Mesendoderm (in vitro differentiated cells): ENCODE data around the gene UGT1A9.

Experiments used
- DNase-seq: peaks from one replicate; pipeline ENCODE4 v3.0.0; 2013
- H2AK5ac ChIP-seq: 2 replicates; pipeline ENCODE4 v1.6.1; 2013; ENCODE audit warnings: low read length, inconsistent platforms
- H2BK120ac ChIP-seq: 2 replicates; pipeline ENCODE4 v1.6.1; 2013; ENCODE audit warnings: low read depth, mild to moderate bottlenecking, low read length, moderate library complexity, mixed read lengths
- H2BK15ac ChIP-seq: replicated peaks from 2 replicates; pipeline ENCODE4 v1.6.1; 2013; ENCODE audit warnings: low read depth, mild to moderate bottlenecking, moderate library complexity
- H2BK5ac ChIP-seq: 2 replicates; pipeline ENCODE4 v1.6.1; 2013; ENCODE audit warnings: low read length, inconsistent platforms
- H3K18ac ChIP-seq: 2 replicates; pipeline ENCODE4 v1.6.1; 2013; ENCODE audit warnings: mild to moderate bottlenecking, low read length, mixed read lengths
- H3K23ac ChIP-seq: one replicate; pipeline ENCODE4 v1.6.1; 2013; ENCODE audit warnings: low read length
- H3K27ac ChIP-seq: 2 replicates; pipeline ENCODE4 v1.5.1; 2013; ENCODE audit warnings: low read depth, mild to moderate bottlenecking, inconsistent platforms, low read length, moderate library complexity
- H3K27me3 ChIP-seq: 2 replicates; pipeline ENCODE4 v1.6.1; 2013; ENCODE audit warnings: low read length, control low read depth, mild to moderate bottlenecking, inconsistent platforms; ENCODE audit not compliant: insufficient read depth, poor library complexity
- H3K36me3 ChIP-seq: 2 replicates; pipeline ENCODE4 v1.6.1; 2013; ENCODE audit warnings: low read length, inconsistent platforms; ENCODE audit not compliant: control insufficient read depth, insufficient read depth
- H3K4ac ChIP-seq: one replicate; pipeline ENCODE4 v1.6.1; 2013; ENCODE audit warnings: low read depth, mild to moderate bottlenecking, low read length, moderate library complexity
- H3K4me1 ChIP-seq: 2 replicates; pipeline ENCODE4 v1.6.1; 2013; ENCODE audit warnings: low read depth, low read length, inconsistent platforms; ENCODE audit not compliant: control insufficient read depth
- H3K4me2 ChIP-seq: 2 replicates; pipeline ENCODE4 v1.6.1; 2013; ENCODE audit warnings: low read length
- H3K4me3 ChIP-seq: 2 replicates; pipeline ENCODE4 v1.5.1; 2013; ENCODE audit warnings: mild to moderate bottlenecking, low read length
- H3K56ac ChIP-seq: one replicate; pipeline ENCODE4 v1.6.1; 2013; ENCODE audit warnings: low read length
- H3K79me1 ChIP-seq: 2 replicates; pipeline ENCODE4 v1.6.1; 2013; ENCODE audit warnings: low read length, inconsistent platforms
- H3K79me2 ChIP-seq: 2 replicates; pipeline ENCODE4 v1.6.1; 2013; ENCODE audit warnings: mild to moderate bottlenecking, low read length; ENCODE audit not compliant: control insufficient read depth, insufficient read depth
- H3K9ac ChIP-seq: 2 replicates; pipeline ENCODE4 v1.6.1; 2013; ENCODE audit warnings: low read length, inconsistent platforms
- H4K5ac ChIP-seq: one replicate; pipeline ENCODE4 v1.6.1; 2013; ENCODE audit warnings: low read length
- H4K8ac ChIP-seq: one replicate; pipeline ENCODE4 v1.6.1; 2013; ENCODE audit warnings: low read depth, mild to moderate bottlenecking, control low read depth, low read length, moderate library complexity
- WGBS: extraction: QIAGEN DNeasy Blood & Tissue Kit; methylation state at CpG from one replicate; pipeline ENCODE4 v1.1.7; 2013; ENCODE audit warnings: low lambda C conversion rate, missing lambda C conversion rate; ENCODE audit not compliant: insufficient coverage; ENCODE audit errors: extremely low coverage; 5-methylcytosine and 5-hydroxymethylcytosine counted together

The UGT1A9 gene

DNA sequence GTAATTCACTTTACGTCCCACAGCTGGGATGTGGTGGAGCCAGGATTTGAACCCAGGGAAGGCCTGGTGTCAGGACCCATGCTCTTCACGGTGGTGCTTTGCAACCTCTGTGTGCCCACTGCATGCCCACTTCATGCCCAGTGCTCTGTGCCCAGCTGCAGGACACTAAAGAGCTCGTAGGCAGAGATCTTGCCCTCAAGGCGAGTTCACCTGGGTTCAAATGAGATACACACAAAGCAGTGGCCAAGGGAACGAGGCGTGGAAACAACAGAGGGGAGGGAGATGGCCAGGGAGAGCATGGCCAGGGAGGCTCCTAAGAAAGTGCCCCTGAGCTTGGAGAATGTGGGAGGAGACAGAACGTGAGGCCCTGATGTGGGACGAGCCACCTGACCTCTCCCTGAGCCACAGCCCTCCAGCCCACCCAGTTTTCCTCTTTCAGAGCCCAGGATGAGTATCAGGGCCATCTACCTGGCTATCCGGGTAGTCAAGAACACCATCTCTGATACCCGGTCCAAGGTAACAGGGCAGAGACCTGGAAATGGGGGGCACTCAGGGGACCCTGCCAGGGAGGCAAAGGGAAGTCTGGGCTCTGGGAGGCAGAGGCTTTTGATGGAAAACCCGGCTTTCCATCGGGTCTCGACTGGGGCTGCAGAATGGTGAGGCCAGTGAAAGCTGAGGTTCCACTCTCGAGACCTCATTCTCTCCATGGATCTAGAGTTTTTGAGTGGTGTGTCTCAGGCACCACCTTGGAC, 126.8 kb downstream of the UGT1A9 start:
- no peak overlapping the region for H3K27ac ChIP-seq
- no peak overlapping the region for H3K4me3 ChIP-seq
- no peak overlapping the region for H2AK5ac ChIP-seq
- H2BK15ac ChIP-seq = no peak overlapping the region
- H3K27me3 ChIP-seq = no peaks in the 10 kb centered on the region
- no peak for DNase-seq
- H3K4me2 ChIP-seq = no peak overlapping the region
- H4K8ac ChIP-seq = no peak overlapping the region
- no peak overlapping the region for H2BK5ac ChIP-seq
- no CpG with 5 or more reads among the region's 14 CpGs for WGBS
- H3K79me1 ChIP-seq = no peaks in the 10 kb centered on the region
- no peak overlapping the region for H3K9ac ChIP-seq
- no peaks in the 10 kb centered on the region for H3K36me3 ChIP-seq
- H3K23ac ChIP-seq = no peak overlapping the region
- no peak overlapping the region for H3K56ac ChIP-seq
- no peak overlapping the region for H3K4ac ChIP-seq
- no peaks in the 10 kb centered on the region for H3K4me1 ChIP-seq
- no peak overlapping the region for H3K18ac ChIP-seq
- no peak overlapping the region for H4K5ac ChIP-seq
- no peak overlapping the region for H2BK120ac ChIP-seq
- H3K79me2 ChIP-seq = no peaks in the 10 kb centered on the region

DNA sequence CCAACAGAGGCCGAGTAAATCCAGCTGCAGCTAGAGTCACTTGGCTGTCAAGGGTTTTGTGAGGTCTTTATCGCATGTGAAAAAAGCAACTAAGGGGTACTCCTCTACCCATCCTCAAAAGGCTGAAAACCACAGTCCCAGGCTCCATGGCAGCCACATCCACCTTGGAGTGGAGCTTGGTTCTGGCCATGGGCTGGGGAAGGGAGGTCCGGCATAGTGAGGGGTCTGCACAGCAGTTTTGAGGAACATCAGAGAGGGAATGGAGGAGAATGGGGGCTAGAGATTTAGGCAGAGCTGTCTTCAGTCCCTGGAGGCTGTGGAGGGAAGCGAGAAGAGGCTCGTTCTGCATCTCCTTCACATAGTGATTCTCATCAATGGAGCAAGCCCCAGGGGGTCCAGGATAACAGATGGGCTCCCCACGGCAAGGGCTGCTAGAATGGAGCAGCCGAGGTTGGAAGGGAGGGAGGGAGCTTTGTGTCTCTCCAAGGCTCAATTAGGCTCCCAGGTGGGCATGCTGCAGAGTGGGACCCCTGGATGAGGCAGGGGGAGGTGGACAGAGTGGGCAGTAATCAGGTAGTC, 127.5 kb downstream of the UGT1A9 start:
- no peak overlapping the region for H2BK120ac ChIP-seq
- no peaks in the 10 kb centered on the region for H3K4me1 ChIP-seq
- no peak overlapping the region for H3K4me2 ChIP-seq
- H2BK15ac ChIP-seq = no peak overlapping the region
- peak; percentile 3 for DNase-seq
- no peak overlapping the region for H2BK5ac ChIP-seq
- H2AK5ac ChIP-seq = no peak overlapping the region
- H3K9ac ChIP-seq = no peak overlapping the region
- no peak overlapping the region for H3K4me3 ChIP-seq
- no peak overlapping the region for H4K8ac ChIP-seq
- no peaks in the 10 kb centered on the region for H3K27me3 ChIP-seq
- no peak overlapping the region for H3K18ac ChIP-seq
- no peak overlapping the region for H3K56ac ChIP-seq
- H3K4ac ChIP-seq = no peak overlapping the region
- no peaks in the 10 kb centered on the region for H3K36me3 ChIP-seq
- no peaks in the 10 kb centered on the region for H3K79me1 ChIP-seq
- H3K79me2 ChIP-seq = no peaks in the 10 kb centered on the region
- no peak overlapping the region for H4K5ac ChIP-seq
- H3K27ac ChIP-seq = no peak overlapping the region
- H3K23ac ChIP-seq = no peak overlapping the region
- WGBS = no CpG with 5 or more reads among the region's 7 CpGs

DNA sequence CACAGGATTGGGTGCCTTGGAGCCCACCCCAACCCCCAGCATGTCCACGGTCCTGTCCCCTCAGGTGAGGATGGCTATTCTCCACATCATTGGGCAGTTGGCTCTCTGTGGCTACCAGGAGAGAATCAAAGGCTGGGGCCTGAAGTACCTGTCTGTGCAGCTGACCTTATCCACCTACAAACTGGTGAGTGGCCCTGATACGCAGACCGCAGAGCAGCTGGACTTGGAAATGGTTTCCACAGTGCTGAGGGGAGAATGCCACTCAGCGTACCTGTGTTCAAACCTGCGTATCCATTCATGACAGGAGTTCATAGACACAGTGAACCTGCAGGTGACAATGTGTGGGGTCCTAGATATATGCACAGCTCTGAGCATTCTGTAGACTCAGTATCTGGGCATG, 128.0 kb downstream of the UGT1A9 start:
- no peaks in the 10 kb centered on the region for H3K27me3 ChIP-seq
- no peak overlapping the region for H2AK5ac ChIP-seq

DNA sequence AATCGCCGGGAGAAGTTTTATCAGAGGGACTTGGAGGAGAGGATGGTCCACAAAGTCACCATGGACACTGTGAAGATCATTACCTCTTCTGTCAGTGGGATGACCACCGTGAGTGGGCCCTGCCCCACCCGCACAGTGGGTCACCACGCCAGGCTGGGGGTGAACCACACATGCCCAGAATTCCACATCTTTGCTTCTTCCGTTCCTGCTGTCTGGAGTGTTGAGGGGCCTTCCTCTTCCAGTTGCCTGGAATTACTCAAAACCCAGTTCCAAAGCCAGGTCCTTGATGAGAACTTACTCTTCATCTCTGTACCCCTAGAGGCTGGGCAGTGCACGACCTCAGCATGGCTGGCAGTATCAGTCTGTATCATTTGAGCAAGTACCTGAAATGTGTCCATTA, 128.5 kb downstream of the UGT1A9 start:
- Histone ChIP-seq H3K9ac (no peak overlapping the region), H3K79me2 (no peaks in the 10 kb centered on the region), H3K18ac (no peak overlapping the region), H3K4me3 (no peak overlapping the region), H3K56ac (no peak overlapping the region), H3K36me3 (no peaks in the 10 kb centered on the region), H3K4me1 (no peaks in the 10 kb centered on the region), H3K23ac (no peak overlapping the region), H3K4me2 (no peak overlapping the region), H2BK15ac (no peak overlapping the region), H3K79me1 (no peaks in the 10 kb centered on the region), H4K5ac (no peak overlapping the region), H4K8ac (no peak overlapping the region), H2AK5ac (no peak overlapping the region), H3K4ac (no peak overlapping the region), H3K27me3 (no peaks in the 10 kb centered on the region), H2BK120ac (no peak overlapping the region), H3K27ac (no peak overlapping the region), H2BK5ac (no peak overlapping the region)
- WGBS = no CpG with 5 or more reads among the region's 7 CpGs
- no peak for DNase-seq

More for the DNA sequence above, 128.0 kb downstream of the UGT1A9 start:
- no peak overlapping the region for H3K27ac ChIP-seq
- no peak overlapping the region for H3K18ac ChIP-seq
- no CpG with 5 or more reads among the region's 5 CpGs for WGBS
- no peak overlapping the region for H3K4me3 ChIP-seq
- H3K79me2 ChIP-seq = no peaks in the 10 kb centered on the region
- no peak overlapping the region for H3K4ac ChIP-seq
- H4K8ac ChIP-seq = no peak overlapping the region
- no peak overlapping the region for H3K4me2 ChIP-seq
- H3K23ac ChIP-seq = no peak overlapping the region
- H3K9ac ChIP-seq = no peak overlapping the region
- H3K36me3 ChIP-seq = no peaks in the 10 kb centered on the region
- DNase-seq = no peak
- no peak overlapping the region for H2BK5ac ChIP-seq
- H4K5ac ChIP-seq = no peak overlapping the region
- H2BK120ac ChIP-seq = no peak overlapping the region
- H3K56ac ChIP-seq = no peak overlapping the region
- no peaks in the 10 kb centered on the region for H3K4me1 ChIP-seq
- H3K79me1 ChIP-seq = no peaks in the 10 kb centered on the region
- H2BK15ac ChIP-seq = no peak overlapping the region

DNA sequence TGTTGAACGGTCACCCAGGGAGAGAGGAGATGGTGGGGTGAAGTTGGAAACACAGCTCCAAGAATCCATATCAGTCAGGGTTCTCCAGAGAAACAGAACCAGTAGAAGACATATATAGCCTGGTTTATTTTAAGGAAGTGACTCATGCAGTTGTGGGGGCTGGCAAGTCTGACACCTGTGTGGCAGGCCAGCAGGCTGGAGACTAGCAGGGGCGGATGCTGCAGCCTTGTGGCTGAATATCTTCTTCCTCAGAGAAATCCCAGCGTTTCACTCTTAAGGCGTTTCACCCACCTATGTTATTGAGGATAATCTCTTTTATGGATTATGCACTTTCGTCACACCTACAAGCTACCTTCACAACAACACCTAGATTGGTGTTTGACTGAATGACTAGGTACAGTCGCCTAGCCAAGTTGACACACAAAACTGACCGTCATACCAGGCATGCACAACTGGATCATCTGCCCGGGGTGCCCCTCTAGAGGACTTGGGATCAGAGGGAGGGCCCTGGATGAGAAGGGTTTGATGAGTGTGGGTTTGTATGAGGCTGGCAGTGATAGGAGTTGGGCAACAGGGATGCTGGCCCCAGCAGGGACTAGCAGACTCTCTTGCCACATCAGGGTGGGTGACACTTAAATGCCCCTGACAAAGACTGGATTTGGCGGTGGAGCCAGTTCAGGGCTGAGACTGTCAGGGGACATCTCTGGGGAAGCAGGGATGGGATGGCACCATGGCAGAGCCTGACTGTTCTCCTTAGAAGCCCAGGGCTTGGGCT, 129.8 kb downstream of the UGT1A9 start:
- no peaks in the 10 kb centered on the region for H3K79me2 ChIP-seq
- H4K5ac ChIP-seq = no peak overlapping the region
- no peak overlapping the region for H4K8ac ChIP-seq
- H3K4me1 ChIP-seq = no peaks in the 10 kb centered on the region
- H3K79me1 ChIP-seq = no peaks in the 10 kb centered on the region
- H3K23ac ChIP-seq = no peak overlapping the region
- H3K27me3 ChIP-seq = no peaks in the 10 kb centered on the region
- no peak overlapping the region for H3K9ac ChIP-seq
- no peak overlapping the region for H3K56ac ChIP-seq
- WGBS = no CpG with 5 or more reads among the region's 9 CpGs
- H2AK5ac ChIP-seq = no peak overlapping the region
- H3K27ac ChIP-seq = no peak overlapping the region
- H2BK15ac ChIP-seq = no peak overlapping the region
- H2BK120ac ChIP-seq = no peak overlapping the region
- H3K4me2 ChIP-seq = no peak overlapping the region
- H2BK5ac ChIP-seq = no peak overlapping the region
- no peak overlapping the region for H3K4me3 ChIP-seq
- no peaks in the 10 kb centered on the region for H3K36me3 ChIP-seq
- no peak overlapping the region for H3K4ac ChIP-seq
- DNase-seq = peak; percentile 58
- no peak overlapping the region for H3K18ac ChIP-seq
